Subcutaneous abdominal adipose tissue (tissue), 5 donors: ENCODE results near the gene OLFML2A.

ENCODE experiments used
- H3K27ac ChIP-seq: one replicate; pipeline ENCODE4 v1.7.0; 2013; ENCODE audit warnings: low read depth, mild to moderate bottlenecking, inconsistent platforms, low read length, moderate library complexity
- H3K27me3 ChIP-seq, 5 donors: one replicate each; pipeline ENCODE4 v1.7.0; 2013; ENCODE audit warnings: low read length in 5 of 5, inconsistent platforms in 1 of 5; ENCODE audit not compliant: control insufficient read depth in 5 of 5, insufficient read depth in 4 of 5
- H3K36me3 ChIP-seq, 5 donors: one replicate each; pipeline ENCODE4 v1.7.0; 2013; ENCODE audit warnings: low read length in 5 of 5; ENCODE audit not compliant: control insufficient read depth in 5 of 5, insufficient read depth in 5 of 5
- H3K4me1 ChIP-seq, 5 donors: one replicate each; pipeline ENCODE4 v1.7.0; 2013; ENCODE audit warnings: low read length in 5 of 5, mild to moderate bottlenecking in 3 of 5, moderate library complexity in 1 of 5; ENCODE audit not compliant: control insufficient read depth in 5 of 5, insufficient read depth in 5 of 5
- H3K4me3 ChIP-seq, 5 donors: one replicate each; pipeline ENCODE4 v1.7.0; 2013; ENCODE audit warnings: low read length in 5 of 5, low read depth in 1 of 5
- H3K9ac ChIP-seq, 5 donors: one replicate each; pipeline ENCODE4 v1.7.0; 2013; ENCODE audit warnings: low read length in 5 of 5, mild to moderate bottlenecking in 4 of 5, moderate library complexity in 3 of 5
- H3K9me3 ChIP-seq, 5 donors: one replicate each; pipeline ENCODE4 v1.7.0; 2013; ENCODE audit warnings: low read length in 5 of 5; ENCODE audit not compliant: control insufficient read depth in 5 of 5
- donor health status: healthy.
- donor health status: healthy.
- donor health status: healthy.
- donor health status: healthy.
- donor health status: healthy.

The OLFML2A gene

DNA sequence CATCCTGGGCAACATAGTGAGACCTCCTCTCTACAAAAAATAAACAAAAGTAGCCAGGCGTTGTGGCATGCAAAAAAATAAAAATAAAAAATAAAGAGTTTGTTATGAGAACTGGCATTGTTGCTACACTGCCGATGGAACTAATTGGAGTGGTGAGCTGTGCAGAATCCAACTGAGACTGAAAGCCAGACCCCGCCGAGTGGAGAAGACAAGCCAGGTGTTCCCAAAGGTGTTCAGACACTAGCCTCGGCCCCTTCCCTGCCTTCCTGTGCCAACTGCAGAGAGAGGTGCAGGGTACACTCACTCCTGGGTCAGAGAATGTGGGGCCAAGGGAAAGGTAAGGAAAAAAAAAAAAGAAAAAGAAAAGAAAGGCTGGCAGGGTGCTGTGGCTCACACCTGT is 38.7 kb downstream of the OLFML2A start:
- Histone ChIP-seq H3K27me3 (no peaks in the 10 kb centered on the region), H3K27ac (no peak overlapping the region), H3K36me3 (peaks cover 0 to 4% (median under 1%) of the 10 kb centered on the region in 5 donors), H3K9ac (no peak overlapping the region), H3K9me3 (no peaks in the 10 kb centered on the region), H3K4me3 (no peak overlapping the region), H3K4me1 (peaks cover 0 to 14% (median 9%) of the 10 kb centered on the region in 5 donors)

GRCh38 chr9:124818431-124819281 is 41.7 kb downstream of the OLFML2A start:
- Histone ChIP-seq H3K4me1 (peaks cover 0 to 8% (median 0%) of the 10 kb centered on the region in 5 donors), H3K9ac (no peak overlapping the region), H3K9me3 (no peaks in the 10 kb centered on the region), H3K27ac (no peak overlapping the region), H3K36me3 (no peaks in the 10 kb centered on the region), H3K4me3 (no peak overlapping the region), H3K27me3 (no peaks in the 10 kb centered on the region)

DNA sequence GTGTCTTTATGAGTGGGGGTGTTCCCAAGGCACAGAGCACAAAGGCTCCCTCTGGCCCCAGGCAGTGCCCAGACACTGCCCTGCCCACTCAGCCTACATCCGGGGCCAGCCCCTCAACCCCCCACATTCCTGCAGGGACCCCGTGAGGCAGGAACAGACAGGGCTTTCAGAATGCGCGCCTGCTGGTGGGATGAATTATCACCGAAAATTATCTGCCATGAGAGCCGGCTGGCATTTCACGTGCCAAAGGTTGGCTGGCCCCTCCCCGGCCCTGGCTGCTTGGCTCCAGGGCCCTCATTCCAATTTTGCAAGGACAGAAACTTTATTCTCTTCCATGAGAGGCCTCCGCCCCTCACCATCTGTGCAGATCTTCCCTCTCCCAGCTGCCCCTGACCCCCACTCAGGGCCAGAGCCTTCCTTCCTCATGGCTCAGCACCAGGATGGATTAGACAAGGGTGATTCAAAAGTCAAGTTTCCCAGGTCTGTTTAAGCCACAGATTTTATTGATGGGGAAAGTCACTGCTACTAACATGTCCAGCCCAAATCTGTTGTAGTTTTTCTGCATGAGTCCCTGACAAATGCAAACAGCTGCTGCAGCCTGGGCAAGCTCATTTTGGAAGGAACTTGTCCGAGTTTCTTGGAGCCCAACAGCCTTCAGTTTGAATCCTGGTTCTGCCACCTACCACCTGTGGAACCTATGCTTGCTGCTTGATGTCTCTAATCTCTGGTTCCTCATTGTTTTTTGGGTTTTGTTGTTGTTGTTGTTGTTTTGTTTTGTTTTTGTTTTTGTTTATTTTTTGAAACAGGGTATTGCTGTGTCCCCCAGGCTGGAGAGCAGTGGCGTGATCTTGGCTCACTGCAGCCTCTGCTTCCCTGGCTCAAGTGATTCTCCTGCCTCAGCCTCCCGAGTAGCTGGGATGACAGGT is 44.0 kb downstream of the OLFML2A start:
- Histone ChIP-seq H3K36me3 (no peaks in the 10 kb centered on the region), H3K4me1 (peaks cover 0 to 8% (median 0%) of the 10 kb centered on the region in 5 donors), H3K9ac (no peak overlapping the region), H3K27me3 (no peaks in the 10 kb centered on the region), H3K27ac (no peak overlapping the region), H3K4me3 (no peak overlapping the region), H3K9me3 (peaks cover 0 to 3% (median 0%) of the 10 kb centered on the region in 5 donors)

- Histone ChIP-seq H3K9ac (no peak overlapping the region), H3K36me3 (no peaks in the 10 kb centered on the region), H3K27ac (no peak overlapping the region), H3K27me3 (peaks cover 0 to 4% (median 0%) of the 10 kb centered on the region in 5 donors), H3K4me1 (peaks cover 7 to 28% (median 16%) of the 10 kb centered on the region in 5 donors), H3K4me3 (no peak overlapping the region), H3K9me3 (peaks cover 0 to 3% (median 0%) of the 10 kb centered on the region in 5 donors)
These were observed 51.8 kb downstream of the OLFML2A start for GRCh38 chr9:124828489-124829333.

GRCh38 chr9:124829334-124829669 is 52.4 kb downstream of the OLFML2A start:
- Histone ChIP-seq H3K27ac (no peak overlapping the region), H3K4me3 (no peak overlapping the region), H3K9me3 (peaks cover 0 to 3% (median 0%) of the 10 kb centered on the region in 5 donors), H3K9ac (no peak overlapping the region), H3K27me3 (peaks cover 0 to 4% (median 0%) of the 10 kb centered on the region in 5 donors), H3K4me1 (peaks cover 7 to 29% (median 18%) of the 10 kb centered on the region in 5 donors), H3K36me3 (no peaks in the 10 kb centered on the region)

DNA sequence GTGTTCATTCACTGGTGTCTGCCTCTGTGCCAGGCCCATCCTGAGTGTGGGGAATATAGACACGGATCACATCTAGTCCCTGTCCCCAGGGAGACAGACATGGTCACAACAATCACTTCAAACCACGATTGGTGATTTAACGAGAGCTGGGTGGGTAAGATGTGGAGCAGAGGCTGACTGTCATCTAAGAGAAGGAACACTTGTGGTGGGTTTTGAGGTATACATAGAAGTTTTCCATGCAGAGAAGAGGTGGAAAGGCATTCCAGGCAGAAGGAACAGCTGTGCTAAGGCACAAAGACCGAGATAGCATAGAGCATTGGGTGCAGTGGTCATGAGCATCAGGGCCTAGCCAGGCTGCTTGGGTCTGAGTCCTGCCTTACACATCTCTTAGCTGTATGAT is 53.7 kb downstream of the OLFML2A start:
- H3K4me3 ChIP-seq: no peak overlapping the region
- no peak overlapping the region for H3K9ac ChIP-seq
- no peak overlapping the region for H3K27ac ChIP-seq
- no peaks in the 10 kb centered on the region for H3K36me3 ChIP-seq
- H3K27me3 ChIP-seq: peaks cover 0 to 4% (median 0%) of the 10 kb centered on the region in 5 donors
- H3K4me1 ChIP-seq: peaks cover 11 to 42% (median 30%) of the 10 kb centered on the region in 5 donors
- H3K9me3 ChIP-seq: no peaks in the 10 kb centered on the region

DNA sequence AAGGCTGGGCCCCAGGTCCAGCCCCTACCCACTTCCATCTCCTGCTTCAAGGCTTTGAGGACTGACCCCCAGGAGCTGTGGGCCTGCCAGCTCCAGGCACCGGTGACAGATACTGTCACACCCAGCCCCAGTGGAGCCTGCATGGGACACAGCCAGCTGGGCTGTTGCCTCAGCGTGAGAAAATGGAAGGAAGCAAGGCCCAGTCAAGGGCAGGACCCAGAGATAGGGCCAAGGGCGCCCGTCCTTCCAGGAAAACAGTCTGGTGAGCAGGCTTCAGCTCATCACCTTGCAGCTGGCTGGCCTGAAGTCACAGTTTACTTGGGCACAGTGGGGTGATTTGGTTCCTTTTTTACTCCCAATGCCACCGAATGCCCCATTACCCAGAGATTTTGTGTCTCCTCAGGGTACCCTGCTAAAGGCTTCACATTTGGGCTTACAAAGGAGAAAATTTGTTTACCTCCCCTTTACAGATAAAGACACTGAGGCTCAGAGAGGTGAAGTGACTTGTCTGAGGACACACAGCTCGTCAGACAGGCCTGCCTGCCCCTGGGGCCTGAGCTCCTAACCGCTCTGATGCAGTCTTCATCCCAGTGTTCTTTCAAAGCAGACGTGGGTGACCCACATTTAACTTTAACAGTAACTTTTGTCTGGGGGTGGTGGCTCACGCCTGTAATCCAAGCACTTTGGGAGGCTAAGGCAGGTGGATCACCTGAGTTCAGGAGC is 54.9 kb downstream of the OLFML2A start:
- peak overlapping the region in 2 of 5 donors; percentile 23 to 39 for H3K9ac ChIP-seq
- no peaks in the 10 kb centered on the region for H3K9me3 ChIP-seq
- H3K4me3 ChIP-seq: no peak overlapping the region
- peaks cover 0 to 4% (median 0%) of the 10 kb centered on the region in 5 donors for H3K27me3 ChIP-seq
- H3K4me1 ChIP-seq: peaks cover 11 to 46% (median 30%) of the 10 kb centered on the region in 5 donors
- peak overlapping the region; percentile 44 for H3K27ac ChIP-seq
- no peaks in the 10 kb centered on the region for H3K36me3 ChIP-seq

- H3K9ac ChIP-seq: peak overlapping the region in 1 of 5 donors; percentile 61
These were observed 57.7 kb downstream of the OLFML2A start for GRCh38 chr9:124834591-124834990.

GRCh38 chr9:124835026-124835557 is 58.2 kb downstream of the OLFML2A start:
- peak overlapping the region in 2 of 5 donors; percentile 6 to 61 for H3K9ac ChIP-seq

More at GRCh38 chr9:124834591-124834990, 57.7 kb downstream of the OLFML2A start:
- H3K4me1 ChIP-seq: peaks cover 11 to 43% (median 30%) of the 10 kb centered on the region in 5 donors
- no peaks in the 10 kb centered on the region for H3K9me3 ChIP-seq
- no peak overlapping the region for H3K4me3 ChIP-seq
- no peak overlapping the region for H3K27ac ChIP-seq
- H3K27me3 ChIP-seq: no peaks in the 10 kb centered on the region
- no peaks in the 10 kb centered on the region for H3K36me3 ChIP-seq

More at GRCh38 chr9:124835026-124835557, 58.2 kb downstream of the OLFML2A start:
- Histone ChIP-seq H3K4me1 (peaks cover 11 to 45% (median 30%) of the 10 kb centered on the region in 5 donors), H3K27me3 (no peaks in the 10 kb centered on the region), H3K9me3 (no peaks in the 10 kb centered on the region), H3K36me3 (no peaks in the 10 kb centered on the region), H3K27ac (no peak overlapping the region), H3K4me3 (no peak overlapping the region)
